Effector memory CD8-positive, alpha-beta T cell (primary cell): ENCODE results near the gene MEIS3.
A peak's percentile ranks its signal among the peaks of the same experiment; 100 is the strongest.

ENCODE experiments used
- ATAC-seq: fragments of 150-1000 bp; cut with Tn5 transposase; replicated peaks from 2 replicates; pipeline ENCODE4 v1.10.0; 2021; ENCODE audit warnings: mild to moderate bottlenecking, moderate library complexity
- DNase-seq, 3 experiments: peaks; one replicate each; pipeline ENCODE4 v3.0.0; 2021
- H3K27ac Mint-ChIP-seq, 2 donors: one replicate each; pipeline ENCODE4 v1.8.0; 2022; ENCODE audit warnings: mild to moderate bottlenecking in 2 of 2, mixed read lengths in 2 of 2, moderate library complexity in 2 of 2
- H3K27me3 Mint-ChIP-seq, 2 donors: one replicate each; pipeline ENCODE4 v1.8.0; 2022; ENCODE audit warnings: mixed read lengths in 2 of 2
- H3K36me3 Mint-ChIP-seq: one replicate; pipeline ENCODE4 v1.8.0; 2022; ENCODE audit warnings: mild to moderate bottlenecking, moderate library complexity, mixed read lengths; ENCODE audit not compliant: insufficient read depth
- H3K4me1 Mint-ChIP-seq, 2 donors: one replicate each; pipeline ENCODE4 v1.8.0; 2022; ENCODE audit warnings: low read depth in 2 of 2, mixed read lengths in 2 of 2
- H3K4me3 Mint-ChIP-seq, 2 donors: one replicate each; pipeline ENCODE4 v1.8.0; 2022; ENCODE audit warnings: mild to moderate bottlenecking in 2 of 2, mixed read lengths in 2 of 2, moderate library complexity in 2 of 2
- H3K9me3 Mint-ChIP-seq, 2 donors: one replicate each; pipeline ENCODE4 v1.8.0; 2022; ENCODE audit warnings: mixed read lengths in 2 of 2

The MEIS3 gene

GRCh38 chr19:47381653-47382279, 37.6 kb downstream of the MEIS3 start:
- Mint-ChIP-seq H3K36me3 (peaks cover 11% of the 10 kb centered on the region), H3K4me3 (peak overlapping the region; percentile 74), H3K27ac (peak overlapping the region; percentile 85 to 97), H3K4me1 (peaks cover 28 to 29% of the 10 kb centered on the region in 2 donors), H3K27me3 (no peaks in the 10 kb centered on the region), H3K9me3 (no peaks in the 10 kb centered on the region)
- DNase-seq (peak; percentile 23 to 38 (median 35)), ATAC-seq (peak; percentile 96)

- H3K36me3 Mint-ChIP-seq, result peaks cover 13% of the 10 kb centered on the region
- ATAC-seq (no peak), DNase-seq (no peak)
- H3K27ac Mint-ChIP-seq, result peak overlapping the region; percentile 85 to 97
- no peaks in the 10 kb centered on the region for H3K9me3 Mint-ChIP-seq
- H3K27me3 Mint-ChIP-seq, result no peaks in the 10 kb centered on the region
- H3K4me3 Mint-ChIP-seq, result peak overlapping the region; percentile 74
- H3K4me1 Mint-ChIP-seq, result peaks cover 28 to 29% of the 10 kb centered on the region in 2 donors
Observed at GRCh38 chr19:47381121-47381520, 38.2 kb downstream of the MEIS3 start.

- H3K27ac Mint-ChIP-seq, result peak overlapping the region; percentile 58 to 85
- H3K9me3 Mint-ChIP-seq, result no peaks in the 10 kb centered on the region
- no peaks in the 10 kb centered on the region for H3K27me3 Mint-ChIP-seq
- H3K4me3 Mint-ChIP-seq, result peak overlapping the region in 1 of 2 donors; percentile 22
- H3K4me1 Mint-ChIP-seq, result peaks cover 28 to 29% of the 10 kb centered on the region in 2 donors
- ATAC-seq (no peak), DNase-seq (no peak)
- peaks cover 14% of the 10 kb centered on the region for H3K36me3 Mint-ChIP-seq
Observed at GRCh38 chr19:47380559-47380958, 38.8 kb downstream of the MEIS3 start.

GRCh38 chr19:47379381-47379938, 39.9 kb downstream of the MEIS3 start:
- H3K4me3 Mint-ChIP-seq, result no peak overlapping the region
- no peaks in the 10 kb centered on the region for H3K9me3 Mint-ChIP-seq
- DNase-seq (no peak), ATAC-seq (no peak)
- H3K27ac Mint-ChIP-seq, result peak overlapping the region; percentile 64 to 85
- H3K4me1 Mint-ChIP-seq, result peaks cover 28 to 29% of the 10 kb centered on the region in 2 donors
- H3K36me3 Mint-ChIP-seq, result peaks cover 14% of the 10 kb centered on the region
- no peaks in the 10 kb centered on the region for H3K27me3 Mint-ChIP-seq

- Mint-ChIP-seq H3K4me1 (peaks cover 24 to 25% of the 10 kb centered on the region in 2 donors), H3K27me3 (no peaks in the 10 kb centered on the region), H3K4me3 (no peak overlapping the region), H3K9me3 (no peaks in the 10 kb centered on the region), H3K27ac (peak overlapping the region in 1 of 2 donors; percentile 64), H3K36me3 (peaks cover 19% of the 10 kb centered on the region)
- no peak for DNase-seq
- ATAC-seq, result no peak
Observed at GRCh38 chr19:47378246-47378645, 41.1 kb downstream of the MEIS3 start.

- Mint-ChIP-seq H3K27me3 (no peaks in the 10 kb centered on the region), H3K9me3 (no peaks in the 10 kb centered on the region), H3K4me1 (peaks cover 20 to 21% of the 10 kb centered on the region in 2 donors), H3K27ac (no peak overlapping the region), H3K36me3 (peaks cover 18% of the 10 kb centered on the region), H3K4me3 (no peak overlapping the region)
- ATAC-seq (no peak), DNase-seq (no peak)
Observed at GRCh38 chr19:47377801-47378200, 41.5 kb downstream of the MEIS3 start.

- no peak overlapping the region for H3K4me3 Mint-ChIP-seq
- no peaks in the 10 kb centered on the region for H3K27me3 Mint-ChIP-seq
- ATAC-seq (no peak), DNase-seq (no peak)
- no peak overlapping the region for H3K27ac Mint-ChIP-seq
- H3K36me3 Mint-ChIP-seq, result peaks cover 15% of the 10 kb centered on the region
- peaks cover 15 to 17% of the 10 kb centered on the region in 2 donors for H3K4me1 Mint-ChIP-seq
- H3K9me3 Mint-ChIP-seq, result no peaks in the 10 kb centered on the region
Observed at GRCh38 chr19:47377208-47377701, 42.1 kb downstream of the MEIS3 start.

- Mint-ChIP-seq H3K36me3 (peaks cover 18% of the 10 kb centered on the region), H3K4me1 (peaks cover 9 to 11% of the 10 kb centered on the region in 2 donors), H3K27ac (no peak overlapping the region), H3K27me3 (no peaks in the 10 kb centered on the region), H3K4me3 (no peak overlapping the region), H3K9me3 (no peaks in the 10 kb centered on the region)
- no peak for DNase-seq
- no peak for ATAC-seq
Observed at GRCh38 chr19:47376589-47377144, 42.7 kb downstream of the MEIS3 start.

- Mint-ChIP-seq H3K4me1 (peaks cover 3 to 6% of the 10 kb centered on the region in 2 donors), H3K4me3 (no peak overlapping the region), H3K27me3 (no peaks in the 10 kb centered on the region), H3K27ac (no peak overlapping the region), H3K9me3 (no peaks in the 10 kb centered on the region), H3K36me3 (peaks cover 18% of the 10 kb centered on the region)
- ATAC-seq, result no peak
- no peak for DNase-seq
Observed at GRCh38 chr19:47375694-47376588, 43.4 kb downstream of the MEIS3 start.

GRCh38 chr19:47374876-47375693, 44.2 kb downstream of the MEIS3 start:
- ATAC-seq (no peak), DNase-seq (no peak)
- Mint-ChIP-seq H3K36me3 (peaks cover 26% of the 10 kb centered on the region), H3K27ac (no peak overlapping the region), H3K4me3 (no peak overlapping the region), H3K9me3 (no peaks in the 10 kb centered on the region), H3K27me3 (no peaks in the 10 kb centered on the region), H3K4me1 (peaks cover 0 to 3% of the 10 kb centered on the region in 2 donors)

- no peak for DNase-seq
- Mint-ChIP-seq H3K4me3 (no peak overlapping the region), H3K4me1 (no peaks in the 10 kb centered on the region), H3K36me3 (peaks cover 31% of the 10 kb centered on the region), H3K27me3 (no peaks in the 10 kb centered on the region), H3K9me3 (no peaks in the 10 kb centered on the region), H3K27ac (no peak overlapping the region)
- no peak for ATAC-seq
Observed at GRCh38 chr19:47373246-47374240, 45.8 kb downstream of the MEIS3 start.

GRCh38 chr19:47372603-47373002, 46.7 kb downstream of the MEIS3 start:
- Mint-ChIP-seq H3K4me1 (no peaks in the 10 kb centered on the region), H3K4me3 (no peak overlapping the region), H3K27ac (no peak overlapping the region), H3K36me3 (peaks cover 36% of the 10 kb centered on the region), H3K27me3 (no peaks in the 10 kb centered on the region), H3K9me3 (no peaks in the 10 kb centered on the region)
- DNase-seq (no peak), ATAC-seq (no peak)
